GM19099 (cell line): ENCODE data around the gene IL17RC.

Source experiments
- POLR2A ChIP-seq: IDR thresholded peaks from 3 replicates; pipeline ENCODE4 v1.6.1; 2011; ENCODE audit warnings: low read depth; ENCODE audit not compliant: insufficient read length; ENCODE audit errors: extremely low read depth

Gene IL17RC

DNA sequence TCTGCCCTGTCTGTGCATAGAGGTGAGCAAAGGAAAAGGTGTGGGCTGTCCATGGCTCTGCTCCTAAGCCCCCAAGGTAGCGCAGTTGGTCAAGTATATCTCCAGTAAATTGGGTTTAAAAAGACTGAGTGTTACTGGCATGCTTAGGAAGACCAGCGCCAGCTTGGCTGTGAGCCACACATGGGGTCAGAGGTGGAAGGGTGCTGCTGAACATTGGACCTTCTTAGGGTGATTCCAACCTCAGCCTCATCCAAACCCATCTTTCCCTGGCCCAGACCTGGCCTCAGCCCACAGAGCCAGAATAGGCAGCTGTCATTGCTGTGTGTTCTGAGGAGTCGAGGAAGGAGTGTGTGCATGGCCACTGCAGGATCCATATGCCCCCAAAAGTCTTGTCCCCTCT, 8.6 kb upstream of the IL17RC start:
- TF ChIP-seq POLR2A: no peak

DNA sequence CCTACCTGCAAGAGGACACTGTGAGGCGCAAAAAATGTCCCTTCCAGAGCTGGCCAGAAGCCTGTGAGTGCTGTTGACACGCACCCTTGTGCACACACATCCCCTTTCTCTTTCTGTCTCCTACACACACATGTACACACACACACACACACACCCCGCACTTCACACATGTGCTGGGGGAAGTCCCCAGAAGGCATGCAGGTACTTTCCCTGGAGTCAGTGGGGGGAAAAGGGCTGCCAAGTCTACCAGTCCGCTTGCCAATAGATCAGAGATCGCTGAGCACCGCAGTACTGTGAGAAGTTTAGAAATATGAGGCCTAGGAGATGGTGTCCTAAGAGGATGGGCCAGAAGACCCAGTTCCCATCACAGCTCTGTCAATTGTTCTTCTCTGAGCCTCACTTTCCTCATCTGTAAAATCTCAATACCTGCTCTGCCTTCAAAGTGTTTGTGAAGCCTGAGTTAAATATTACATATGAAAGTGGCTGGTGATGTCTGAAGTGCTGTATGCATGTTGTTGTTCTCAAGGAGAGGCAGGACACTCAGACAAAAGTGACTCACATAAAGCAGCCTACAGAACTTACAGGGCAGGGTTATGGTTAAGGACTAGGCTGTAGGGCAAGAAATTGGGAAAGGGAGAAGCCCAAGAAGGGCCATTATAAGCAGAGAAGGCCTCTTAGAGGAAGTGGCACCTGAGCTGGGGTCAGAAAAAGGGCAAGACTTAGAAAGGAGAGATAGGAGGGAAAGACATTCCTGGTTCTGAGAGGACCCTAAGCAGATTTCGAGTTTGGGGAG, 7.5 kb upstream of the IL17RC start:
- no peak for TF ChIP-seq POLR2A

DNA sequence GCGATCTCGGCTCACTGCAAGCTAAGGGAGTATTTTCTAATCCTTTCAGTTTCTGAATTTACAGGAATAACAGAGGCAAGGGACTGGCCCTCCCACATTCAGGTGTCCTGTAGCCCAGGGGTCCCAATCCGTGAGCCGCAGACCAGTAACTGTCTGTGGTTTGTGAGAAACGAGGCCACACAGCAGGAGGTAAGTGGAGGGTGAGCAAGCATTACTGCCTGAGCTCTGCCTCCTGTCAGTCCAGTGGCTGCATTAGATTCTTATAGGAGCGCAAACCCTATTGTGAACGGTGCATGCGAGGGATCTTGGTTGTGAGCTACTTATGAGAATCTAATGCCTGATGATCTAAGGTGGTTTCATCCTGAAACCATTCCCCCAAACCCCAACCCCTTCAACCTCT, 5.0 kb upstream of the IL17RC start:
- no peak for TF ChIP-seq POLR2A

DNA sequence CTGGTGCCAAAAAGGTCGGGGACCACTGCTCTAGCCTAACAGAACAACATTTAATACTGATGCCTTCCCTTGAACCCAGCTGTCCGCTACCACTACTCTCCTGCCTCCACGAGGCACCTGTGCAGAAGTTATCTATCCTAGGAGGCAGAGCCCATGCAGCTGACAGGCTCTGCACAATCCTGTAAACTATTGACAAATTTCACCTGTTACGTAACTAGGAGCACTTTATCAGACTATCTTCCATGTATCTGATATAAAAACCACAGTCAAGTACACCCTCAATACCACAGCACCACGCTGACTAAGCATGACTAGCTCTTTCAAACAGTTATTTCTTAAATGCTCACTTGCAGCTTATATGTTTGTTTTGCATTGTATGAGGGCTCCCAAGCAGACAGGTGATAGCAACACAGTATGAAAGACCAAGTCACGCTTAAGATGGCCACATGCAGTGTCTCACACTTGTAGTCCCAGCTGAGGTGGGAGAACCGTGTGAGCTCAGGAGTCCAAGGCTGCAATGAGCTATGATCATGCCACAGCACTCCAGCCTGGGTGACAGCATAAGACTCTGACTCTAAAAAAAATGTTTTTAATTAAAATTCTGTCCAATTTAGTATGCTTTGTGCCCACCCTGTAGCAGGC, 4.5 kb upstream of the IL17RC start:
- TF ChIP-seq POLR2A: no peak

DNA sequence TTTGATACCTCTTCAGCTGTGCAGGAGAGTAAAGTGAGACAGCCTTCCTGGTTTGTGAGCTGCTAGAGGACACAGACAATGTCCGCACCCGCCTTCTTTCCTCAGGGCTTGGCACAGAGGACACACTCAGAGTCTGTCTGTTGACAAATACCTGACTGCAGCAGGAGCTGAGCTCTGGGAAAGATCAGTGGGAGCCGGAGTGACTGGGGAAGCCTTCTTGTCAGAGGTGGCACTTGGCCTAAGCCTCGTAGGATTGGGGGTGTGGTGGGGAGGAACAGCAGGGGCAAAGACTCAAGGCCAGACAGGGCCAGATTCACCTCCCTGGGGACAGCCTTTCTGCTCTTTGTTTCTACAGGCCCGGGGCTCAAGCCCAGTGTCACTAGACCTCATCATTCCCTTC, 3.3 kb upstream of the IL17RC start:
- no peak for TF ChIP-seq POLR2A

DNA sequence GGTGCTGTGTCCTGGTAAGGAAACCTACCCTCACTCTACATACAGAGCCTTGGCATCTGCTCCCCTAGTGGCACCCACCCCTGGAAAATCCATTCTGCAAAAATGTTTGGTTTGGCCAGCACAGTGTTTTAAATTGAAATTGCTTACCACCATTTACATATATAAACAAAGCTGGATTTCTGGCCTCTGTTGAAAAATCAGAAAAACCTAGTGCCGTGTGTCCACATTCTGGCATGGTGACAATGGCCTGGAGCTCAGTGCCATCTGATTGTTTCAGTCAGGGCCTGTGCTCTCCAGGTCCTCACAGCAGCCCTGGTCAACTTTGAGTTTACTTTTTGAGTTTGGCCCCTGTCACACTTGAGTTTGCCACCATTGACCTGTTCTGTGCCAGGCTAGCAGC, 2.9 kb upstream of the IL17RC start:
- TF ChIP-seq POLR2A: no peak

DNA sequence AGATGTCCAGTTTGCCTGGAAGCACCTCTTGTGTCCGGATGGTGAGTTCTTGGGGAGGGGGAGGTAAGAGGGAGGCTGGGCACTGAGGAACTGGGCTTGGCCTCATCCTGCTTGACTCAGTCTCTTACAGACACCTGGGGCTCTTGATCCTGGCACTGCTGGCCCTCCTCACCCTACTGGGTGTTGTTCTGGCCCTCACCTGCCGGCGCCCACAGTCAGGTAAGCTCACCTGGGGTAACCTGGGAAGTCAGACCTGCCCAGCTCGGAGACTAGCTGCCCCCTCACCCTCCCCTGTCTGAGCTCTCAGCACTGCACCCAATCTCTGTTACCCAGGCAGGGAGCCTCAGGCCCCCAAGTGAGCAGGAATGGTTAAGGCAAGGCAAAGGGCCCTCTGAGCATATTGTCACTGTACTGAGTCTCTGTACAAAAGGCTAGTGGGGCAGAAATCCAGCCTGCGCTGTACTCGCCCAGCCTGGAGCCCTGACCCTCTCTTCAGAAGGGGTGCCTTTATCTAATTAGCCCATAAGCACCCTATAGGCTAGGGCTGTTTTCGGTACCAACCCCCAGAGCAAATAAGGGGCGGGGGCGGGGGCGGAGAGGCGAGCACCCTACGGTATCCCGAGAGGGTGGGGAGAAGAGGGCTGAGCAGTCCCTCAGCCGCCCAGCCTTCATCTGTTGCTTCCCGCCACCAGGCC, 2.2 kb upstream of the IL17RC start:
- no peak for TF ChIP-seq POLR2A

DNA sequence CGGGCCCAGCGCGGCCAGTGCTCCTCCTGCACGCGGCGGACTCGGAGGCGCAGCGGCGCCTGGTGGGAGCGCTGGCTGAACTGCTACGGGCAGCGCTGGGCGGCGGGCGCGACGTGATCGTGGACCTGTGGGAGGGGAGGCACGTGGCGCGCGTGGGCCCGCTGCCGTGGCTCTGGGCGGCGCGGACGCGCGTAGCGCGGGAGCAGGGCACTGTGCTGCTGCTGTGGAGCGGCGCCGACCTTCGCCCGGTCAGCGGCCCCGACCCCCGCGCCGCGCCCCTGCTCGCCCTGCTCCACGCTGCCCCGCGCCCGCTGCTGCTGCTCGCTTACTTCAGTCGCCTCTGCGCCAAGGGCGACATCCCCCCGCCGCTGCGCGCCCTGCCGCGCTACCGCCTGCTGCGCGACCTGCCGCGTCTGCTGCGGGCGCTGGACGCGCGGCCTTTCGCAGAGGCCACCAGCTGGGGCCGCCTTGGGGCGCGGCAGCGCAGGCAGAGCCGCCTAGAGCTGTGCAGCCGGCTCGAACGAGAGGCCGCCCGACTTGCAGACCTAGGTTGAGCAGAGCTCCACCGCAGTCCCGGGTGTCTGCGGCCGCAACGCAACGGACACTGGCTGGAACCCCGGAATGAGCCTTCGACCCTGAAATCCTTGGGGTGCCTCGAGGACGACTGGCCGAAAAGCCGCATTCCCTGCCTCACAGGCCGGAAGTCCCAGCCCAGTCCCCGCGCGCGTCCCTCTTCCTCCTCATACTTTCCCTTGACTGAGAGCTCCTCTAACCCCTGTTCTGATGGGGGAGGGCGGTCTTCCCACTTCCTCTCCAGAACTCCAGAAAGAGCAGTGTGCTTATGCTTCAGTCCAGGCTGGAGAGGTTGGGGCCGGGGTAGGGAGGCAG, 1.4 kb upstream of the IL17RC start:
- no peak for TF ChIP-seq POLR2A

DNA sequence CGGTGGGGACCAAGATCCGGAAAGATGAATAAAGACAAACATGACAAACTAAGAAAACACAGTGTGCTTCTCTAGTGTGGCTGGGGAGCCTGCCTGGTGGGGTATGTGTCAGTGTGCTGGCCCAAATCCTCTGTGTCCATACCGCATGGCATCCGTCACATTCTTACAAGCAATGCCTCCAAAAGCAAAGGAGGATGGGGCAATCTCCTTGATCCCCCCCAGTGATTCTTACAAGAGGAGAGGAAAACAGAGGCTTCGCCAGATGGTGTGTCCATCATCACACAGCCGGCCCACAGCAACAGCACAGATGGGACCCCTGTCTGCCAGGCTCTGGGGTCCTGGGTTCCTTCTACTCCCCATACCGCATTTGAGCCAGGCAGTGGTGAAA, 558 bp upstream of the IL17RC start:
- TF ChIP-seq POLR2A: no peak

DNA sequence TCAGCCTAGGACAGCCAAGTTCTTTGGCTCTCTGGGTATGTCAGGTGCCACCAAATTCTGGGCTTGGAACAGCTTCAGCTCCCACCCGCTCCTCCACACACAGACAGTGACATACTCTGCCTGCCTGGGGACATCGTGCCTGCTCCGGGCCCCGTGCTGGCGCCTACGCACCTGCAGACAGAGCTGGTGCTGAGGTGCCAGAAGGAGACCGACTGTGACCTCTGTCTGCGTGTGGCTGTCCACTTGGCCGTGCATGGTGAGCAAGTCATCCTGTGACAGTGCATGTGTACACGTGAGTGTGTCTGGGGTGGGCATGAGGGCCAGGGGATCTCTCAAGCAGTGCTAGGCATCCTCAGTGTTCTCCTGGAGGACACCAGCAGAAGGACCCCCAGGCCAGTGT, 922 bp downstream of the IL17RC start:
- no peak for TF ChIP-seq POLR2A

DNA sequence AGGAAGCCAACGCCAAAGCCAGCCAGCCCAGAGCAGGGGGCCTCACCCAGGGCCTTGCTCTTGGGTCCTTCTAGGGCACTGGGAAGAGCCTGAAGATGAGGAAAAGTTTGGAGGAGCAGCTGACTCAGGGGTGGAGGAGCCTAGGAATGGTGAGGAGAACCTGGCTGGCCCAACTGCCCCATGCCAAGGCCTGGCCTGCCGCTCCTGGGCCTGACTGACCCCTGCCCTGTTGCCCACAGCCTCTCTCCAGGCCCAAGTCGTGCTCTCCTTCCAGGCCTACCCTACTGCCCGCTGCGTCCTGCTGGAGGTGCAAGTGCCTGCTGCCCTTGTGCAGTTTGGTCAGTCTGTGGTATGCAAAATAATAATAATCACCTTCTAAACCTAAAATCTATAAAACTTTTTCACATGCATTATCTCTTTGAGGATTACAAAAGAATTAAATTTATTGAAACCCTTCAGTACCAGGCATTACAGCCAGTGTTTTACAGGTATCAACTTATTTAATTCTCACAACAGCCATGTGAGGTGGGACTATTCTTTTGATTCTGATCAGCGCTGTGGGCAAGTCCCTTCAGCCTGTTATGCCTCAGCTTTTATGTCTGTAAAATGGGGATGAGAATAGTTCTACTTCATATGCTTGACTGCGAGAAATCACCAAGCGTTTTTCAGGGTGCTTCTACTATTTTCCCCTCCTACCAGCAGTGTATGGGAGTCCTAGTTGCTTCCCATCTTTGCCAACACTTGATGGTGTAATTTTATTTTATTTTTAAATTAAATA, 1.6 kb downstream of the IL17RC start:
- TF ChIP-seq POLR2A: no peak

DNA sequence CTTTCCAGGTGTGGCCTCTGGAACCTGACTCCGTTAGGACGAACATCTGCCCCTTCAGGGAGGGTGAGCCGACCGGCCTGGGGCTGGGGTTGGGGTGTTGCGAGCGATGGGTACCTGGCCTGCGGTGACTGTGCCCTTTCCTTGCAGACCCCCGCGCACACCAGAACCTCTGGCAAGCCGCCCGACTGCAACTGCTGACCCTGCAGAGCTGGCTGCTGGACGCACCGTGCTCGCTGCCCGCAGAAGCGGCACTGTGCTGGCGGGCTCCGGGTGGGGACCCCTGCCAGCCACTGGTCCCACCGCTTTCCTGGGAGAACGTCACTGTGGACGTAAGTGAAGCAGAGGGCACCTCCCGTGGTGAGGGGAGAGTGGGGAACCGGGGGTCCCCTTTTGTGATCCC, 11.3 kb downstream of the IL17RC start:
- no peak for TF ChIP-seq POLR2A

DNA sequence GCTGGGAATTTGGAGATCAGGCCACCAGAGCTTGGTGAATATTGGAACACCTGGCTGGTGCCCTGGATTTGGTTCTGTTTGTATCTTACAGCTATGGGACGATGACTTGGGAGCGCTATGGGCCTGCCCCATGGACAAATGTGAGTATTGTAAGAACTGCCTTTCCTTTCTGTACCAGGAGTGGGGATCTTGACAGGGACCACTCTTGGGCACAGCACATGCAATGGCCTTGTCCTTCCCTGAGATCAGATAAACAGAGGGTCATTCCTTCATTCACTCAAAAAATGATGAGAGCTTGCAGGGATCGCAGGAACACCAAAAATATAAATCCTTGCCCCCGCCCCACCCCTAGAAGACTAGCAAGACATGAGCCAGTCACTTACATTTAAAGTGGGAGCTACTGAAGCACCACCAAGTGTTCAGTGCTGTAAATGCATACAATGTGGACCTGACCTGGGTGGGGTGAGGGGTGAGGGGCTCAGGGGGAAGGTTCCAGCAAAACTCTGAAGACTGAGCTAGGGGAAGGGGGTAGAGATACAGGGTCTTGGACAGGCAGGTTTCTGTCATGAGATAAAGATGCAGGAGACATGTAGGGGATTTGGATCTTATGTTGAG, 14.0 kb downstream of the IL17RC start:
- TF ChIP-seq POLR2A: no peak

DNA sequence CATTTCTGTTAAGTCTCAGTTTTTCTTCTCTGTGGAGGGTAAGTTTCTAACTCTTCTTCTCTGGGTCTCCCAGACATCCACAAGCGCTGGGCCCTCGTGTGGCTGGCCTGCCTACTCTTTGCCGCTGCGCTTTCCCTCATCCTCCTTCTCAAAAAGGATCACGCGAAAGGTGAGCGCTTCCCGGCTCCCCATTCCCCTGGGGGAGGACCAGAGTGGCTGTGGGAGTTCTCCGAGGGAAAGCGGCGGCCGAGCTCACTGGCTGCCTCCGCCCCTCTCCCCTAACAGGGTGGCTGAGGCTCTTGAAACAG, 15.6 kb downstream of the IL17RC start:
- no peak for TF ChIP-seq POLR2A
